DOHH2 (cell line): Measurements from ENCODE around the gene CYP3A5.

Experiments
- EZH2phosphoT487 ChIP-seq: fragments of 200-600 bp; sonication (generic); IDR thresholded peaks from 2 replicates; pipeline ENCODE4 v1.6.1; 2017; ENCODE audit warnings: borderline replicate concordance, mild to moderate bottlenecking, antibody characterized with exemption, low read length, moderate library complexity, mixed read lengths
- TF ChIP-seq, protein P1 (sequence below): fragments of 200-600 bp; sonication (generic); IDR thresholded peaks from one replicate; pipeline ENCODE4 v1.5.1; 2014; ENCODE audit warnings: antibody characterized with exemption, mild to moderate bottlenecking, low read depth, low read length; ENCODE audit not compliant: poor library complexity, severe bottlenecking

DNA sequence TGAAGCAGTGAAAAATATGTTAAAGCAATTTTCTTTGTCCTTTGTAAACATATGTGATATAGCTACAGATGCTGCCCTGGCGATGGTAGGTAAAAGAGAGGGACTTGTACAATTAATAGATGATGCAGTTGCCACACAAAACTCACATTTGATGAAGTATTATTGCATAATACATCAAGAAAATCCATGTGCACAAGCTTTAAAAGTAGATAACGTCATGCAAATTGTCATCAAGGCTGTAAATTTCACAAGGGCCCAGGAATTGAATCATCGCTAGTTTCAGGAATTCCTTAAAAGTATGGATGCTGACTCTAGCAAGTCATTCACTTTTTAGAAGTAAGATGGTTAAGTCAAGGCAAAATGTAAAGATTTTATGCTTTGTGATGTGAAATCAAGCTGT lies 10.0 kb downstream of the CYP3A5 start:
- TF ChIP-seq, protein P1, sequence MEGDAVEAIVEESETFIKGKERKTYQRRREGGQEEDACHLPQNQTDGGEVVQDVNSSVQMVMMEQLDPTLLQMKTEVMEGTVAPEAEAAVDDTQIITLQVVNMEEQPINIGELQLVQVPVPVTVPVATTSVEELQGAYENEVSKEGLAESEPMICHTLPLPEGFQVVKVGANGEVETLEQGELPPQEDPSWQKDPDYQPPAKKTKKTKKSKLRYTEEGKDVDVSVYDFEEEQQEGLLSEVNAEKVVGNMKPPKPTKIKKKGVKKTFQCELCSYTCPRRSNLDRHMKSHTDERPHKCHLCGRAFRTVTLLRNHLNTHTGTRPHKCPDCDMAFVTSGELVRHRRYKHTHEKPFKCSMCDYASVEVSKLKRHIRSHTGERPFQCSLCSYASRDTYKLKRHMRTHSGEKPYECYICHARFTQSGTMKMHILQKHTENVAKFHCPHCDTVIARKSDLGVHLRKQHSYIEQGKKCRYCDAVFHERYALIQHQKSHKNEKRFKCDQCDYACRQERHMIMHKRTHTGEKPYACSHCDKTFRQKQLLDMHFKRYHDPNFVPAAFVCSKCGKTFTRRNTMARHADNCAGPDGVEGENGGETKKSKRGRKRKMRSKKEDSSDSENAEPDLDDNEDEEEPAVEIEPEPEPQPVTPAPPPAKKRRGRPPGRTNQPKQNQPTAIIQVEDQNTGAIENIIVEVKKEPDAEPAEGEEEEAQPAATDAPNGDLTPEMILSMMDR = no peak
- TF ChIP-seq EZH2phosphoT487 = no peak
